Right hindlimb (tissue), 1 donor: ENCODE measurements around the gene MPZL3.

ENCODE experiments used
- DNase-seq: peaks from one replicate; pipeline ENCODE4 v3.0.0-alpha.2; 2018

MPZL3 gene

DNA sequence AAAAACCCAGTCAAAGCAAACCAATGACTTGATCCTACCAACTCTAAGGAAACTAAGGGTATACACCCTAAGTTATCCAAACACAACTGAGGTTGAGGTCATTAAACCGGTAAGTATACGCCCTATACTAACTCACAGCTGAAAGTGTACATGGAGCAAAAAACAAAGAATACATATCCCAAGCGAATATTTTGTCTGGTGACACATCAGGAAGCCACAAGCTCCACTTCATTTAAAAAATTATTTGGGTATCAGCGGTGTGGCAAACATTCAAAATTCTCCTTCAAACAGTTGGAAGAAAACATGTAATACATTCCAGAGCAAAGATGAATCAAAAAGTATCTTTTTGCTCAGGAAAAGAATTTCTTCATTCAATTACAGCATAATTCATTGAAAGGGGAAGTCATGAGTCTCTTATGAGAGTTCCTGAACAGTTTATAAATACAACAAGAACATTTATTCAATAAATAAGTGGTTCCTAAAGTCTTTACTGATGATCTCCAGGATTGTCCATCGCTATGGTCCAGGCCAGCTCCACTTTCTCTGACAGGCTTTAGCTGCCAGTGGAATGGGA, 22.8 kb downstream of the MPZL3 start:
- no peak for DNase-seq

DNA sequence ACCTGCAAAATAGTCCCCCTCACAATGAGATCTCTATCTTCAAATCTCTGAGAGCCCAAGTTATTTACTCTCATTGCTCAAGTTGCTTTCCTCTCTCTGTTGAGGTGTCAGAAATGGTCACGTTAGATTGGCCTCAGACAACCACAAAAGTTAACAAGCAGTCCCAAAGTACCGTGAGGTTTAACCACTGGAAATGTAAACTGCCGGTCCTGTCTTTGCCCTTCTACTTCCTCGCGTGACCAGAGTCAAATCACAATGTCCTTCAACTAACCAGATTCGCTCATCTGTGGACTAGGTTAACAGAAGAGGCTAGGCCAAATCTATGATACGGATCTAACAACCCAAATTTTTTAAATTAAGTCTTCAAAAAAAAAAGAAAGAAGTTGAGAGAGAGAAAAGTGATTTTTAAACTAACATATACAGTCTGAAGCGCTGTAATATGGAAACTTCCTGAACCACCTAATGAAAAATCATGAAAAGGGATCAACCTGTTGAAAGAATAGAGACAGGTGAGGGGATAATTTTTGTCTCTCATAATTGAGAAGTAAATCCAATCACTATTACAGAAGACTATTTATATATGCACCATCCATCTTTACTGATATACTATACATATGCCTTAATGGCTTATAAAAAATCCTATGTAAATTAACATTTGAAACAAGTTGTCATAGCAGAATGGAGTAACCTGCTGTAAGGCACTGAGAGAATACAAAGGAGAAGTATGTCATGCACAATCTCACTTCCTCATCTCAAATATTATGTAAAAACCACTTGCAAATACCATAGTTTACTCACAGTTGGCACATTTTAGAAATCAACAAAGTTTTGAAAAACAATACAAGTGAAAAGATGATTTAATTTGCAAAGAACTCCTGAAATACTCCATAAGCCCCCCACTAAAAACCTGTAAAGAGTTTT, 24.0 kb downstream of the MPZL3 start:
- no peak for DNase-seq

DNA sequence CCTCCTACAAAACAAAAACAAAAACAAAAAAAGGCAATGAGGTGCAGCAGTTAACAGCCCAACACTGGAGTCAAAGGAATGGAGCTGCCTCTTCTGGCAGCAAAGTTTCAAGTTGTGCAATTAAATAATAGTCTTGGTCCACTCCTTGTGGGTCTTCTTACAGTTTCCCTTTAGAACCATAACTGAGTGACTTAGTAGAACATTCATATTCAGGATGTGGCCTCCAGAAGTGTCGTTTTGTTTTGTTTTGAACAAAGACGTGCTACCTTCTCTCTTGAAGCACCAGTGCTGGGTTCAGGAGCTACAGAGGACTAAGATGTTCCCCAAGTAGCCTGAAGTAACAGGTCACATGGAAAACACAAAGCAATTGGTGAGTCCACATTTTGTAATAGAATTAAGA, 25.4 kb downstream of the MPZL3 start:
- no peak for DNase-seq

DNA sequence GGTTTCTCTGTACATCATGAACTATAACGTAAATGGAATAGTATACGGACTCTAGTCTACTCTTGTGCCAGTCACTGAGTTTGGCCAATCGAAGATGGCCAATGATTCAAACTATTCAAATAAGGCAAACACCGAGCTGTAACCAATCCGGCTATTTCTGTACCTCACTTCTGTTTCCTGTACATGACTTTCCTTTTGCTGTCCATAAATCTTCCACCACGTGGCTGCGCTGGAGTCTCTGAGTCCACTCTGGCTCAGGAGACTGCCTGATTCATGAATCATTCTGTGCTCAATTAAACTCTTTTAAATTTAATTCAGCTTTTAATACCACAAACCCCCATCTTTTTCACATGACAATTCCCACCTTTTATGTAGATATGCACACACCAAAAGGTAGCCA, 25.9 kb downstream of the MPZL3 start:
- DNase-seq: no peak

DNA sequence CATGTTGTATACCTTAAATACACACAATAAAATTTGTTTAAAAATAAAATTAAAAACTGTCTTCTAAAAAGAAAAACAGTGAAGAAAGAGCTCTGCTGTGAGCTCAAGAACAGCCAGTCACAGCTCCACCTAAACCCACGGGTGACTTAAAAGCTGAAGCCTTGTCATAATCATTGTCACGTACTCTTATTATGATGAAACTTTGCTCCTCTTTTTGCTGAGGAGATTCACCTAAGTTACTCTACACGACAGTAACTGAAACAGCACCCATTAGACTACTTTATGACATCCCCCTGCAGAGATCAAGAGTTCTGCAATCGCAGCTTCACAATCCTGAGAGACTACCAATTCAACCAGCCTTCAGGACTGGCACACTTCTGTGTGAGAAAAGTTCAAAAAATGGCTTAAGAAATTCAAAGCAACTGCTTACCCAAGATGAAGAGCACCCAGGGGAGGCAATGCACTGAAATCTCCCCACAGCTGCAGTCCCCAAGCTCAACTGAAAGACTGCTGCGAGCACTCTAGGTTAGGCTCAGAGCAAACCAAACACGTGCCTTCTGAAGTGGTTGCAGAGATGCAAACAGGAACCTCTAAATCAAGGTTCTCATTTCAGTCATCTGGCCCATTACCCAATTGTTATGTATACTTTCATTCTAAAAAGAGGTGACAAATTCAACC, 27.5 kb downstream of the MPZL3 start, which contains the start of gene JAML:
TSS of gene JAML (minus strand) at position 501 of the 678 bp plus-strand sequence. CDS start 10,145 bp downstream, outside the sequence.
- DNase-seq: no peak

DNA sequence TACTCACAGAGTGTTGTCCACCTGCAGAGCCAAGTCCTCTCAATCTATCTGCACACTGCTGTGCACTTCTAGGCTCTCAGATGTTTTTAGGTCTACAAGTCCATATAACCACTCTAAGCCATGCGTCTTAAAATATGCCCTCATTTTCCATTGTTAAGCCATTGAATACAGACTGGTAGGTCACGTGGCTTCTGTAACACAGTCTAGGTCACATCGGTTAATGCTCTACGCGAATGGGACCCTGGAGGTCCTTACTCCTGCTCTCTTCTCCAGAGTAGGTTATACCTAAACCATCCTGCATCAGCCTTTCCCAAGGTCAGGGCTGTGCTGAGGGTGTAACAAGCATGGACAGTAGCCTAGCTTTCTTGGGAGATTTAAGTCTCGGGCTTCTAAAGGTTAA, 28.2 kb downstream of the MPZL3 start:
- no peak for DNase-seq

DNA sequence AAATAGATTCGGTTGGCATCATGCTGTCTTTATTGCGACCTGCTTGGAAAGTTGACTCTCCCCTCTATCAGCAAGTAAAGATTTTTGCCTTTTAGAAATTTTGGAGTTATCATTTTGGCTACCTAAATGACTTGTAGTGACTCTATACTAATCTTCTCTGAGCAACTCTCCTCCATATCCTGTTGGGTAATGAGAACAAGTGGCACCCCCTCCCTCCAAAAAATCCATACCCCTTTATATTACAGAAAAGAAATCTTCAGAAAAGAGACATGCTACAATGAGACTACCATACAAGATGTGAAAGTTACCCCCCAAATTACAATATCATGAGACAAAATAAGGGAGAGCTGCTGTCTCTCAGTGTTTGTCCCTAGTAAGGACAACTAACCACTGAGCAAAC, 28.6 kb downstream of the MPZL3 start:
- no peak for DNase-seq

DNA sequence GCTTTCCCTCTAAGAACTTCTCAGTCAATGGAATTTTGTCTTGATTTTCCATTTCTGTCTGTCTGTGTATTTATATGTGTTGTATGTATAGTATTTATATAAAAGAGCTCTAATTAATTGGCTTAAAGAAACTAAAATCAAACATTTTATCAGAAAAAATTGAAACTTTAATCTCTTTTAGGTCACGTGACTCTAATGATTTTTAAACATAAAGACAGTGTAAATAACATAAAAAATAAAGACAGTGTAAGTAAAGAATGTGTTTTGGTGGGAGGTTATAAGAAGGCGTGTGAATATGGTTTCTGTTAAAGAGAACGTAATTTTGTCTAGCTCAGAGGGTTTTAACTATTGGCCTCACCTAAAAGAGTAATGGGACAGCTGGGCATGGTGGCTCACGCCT, 29.7 kb downstream of the MPZL3 start:
- no peak for DNase-seq

DNA sequence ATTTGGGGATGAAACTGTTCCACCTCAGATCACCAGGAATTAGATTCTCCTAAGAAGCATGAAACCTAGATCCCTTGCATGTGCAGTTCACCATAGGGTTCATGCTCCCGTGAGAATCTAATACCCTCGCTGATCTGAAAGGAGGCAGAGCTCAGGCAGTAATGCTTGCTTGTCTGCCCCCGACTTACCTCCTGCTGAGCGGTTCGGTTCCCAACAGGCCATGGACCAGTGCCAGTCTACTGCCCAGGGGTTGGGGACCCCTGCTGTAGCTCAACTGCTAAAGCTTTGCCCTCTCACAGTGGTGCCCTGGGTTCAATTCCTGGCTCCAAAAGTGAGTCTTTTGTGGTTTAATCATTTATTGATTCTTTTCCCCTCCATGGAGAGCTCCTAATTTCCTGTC, 30.7 kb downstream of the MPZL3 start:
- DNase-seq: no peak

DNA sequence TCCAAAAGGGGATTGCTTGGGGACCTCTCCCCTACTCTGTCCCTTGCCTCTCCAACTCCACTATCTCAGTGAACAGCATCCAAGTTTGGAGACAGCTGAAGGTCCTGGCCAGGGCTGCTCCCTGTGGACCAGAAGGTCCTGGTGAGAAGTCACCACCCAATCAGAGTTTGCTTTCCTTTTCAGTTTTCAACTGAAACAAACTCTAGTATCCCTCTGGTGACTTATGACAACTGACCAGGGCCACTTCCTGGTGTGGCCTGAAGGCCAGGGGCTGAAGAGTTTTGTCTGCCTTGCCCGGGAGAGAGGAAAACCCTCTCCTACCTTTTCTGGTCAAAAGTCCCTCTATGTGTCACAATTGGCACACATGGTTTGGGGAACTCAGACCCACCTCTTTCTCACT, 32.4 kb downstream of the MPZL3 start:
- DNase-seq: no peak

DNA sequence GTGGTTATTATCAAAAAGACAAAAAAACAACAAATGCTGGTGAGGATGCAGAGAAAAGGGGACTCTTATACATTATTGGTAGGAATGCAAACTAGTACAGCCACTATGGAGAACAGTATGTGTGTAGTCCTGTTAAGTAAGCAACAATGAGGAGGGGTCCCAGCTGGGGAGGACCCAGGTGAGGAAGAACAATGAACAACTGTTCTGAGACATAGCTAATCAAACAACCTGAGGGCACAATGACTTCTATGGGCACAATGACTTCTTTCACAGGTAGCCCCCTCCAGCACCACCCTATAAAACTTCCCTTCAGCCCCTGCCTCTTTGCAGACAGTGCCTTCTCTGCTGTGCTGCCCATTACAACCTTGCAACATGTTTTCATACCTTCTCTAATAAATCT, 32.9 kb downstream of the MPZL3 start:
- DNase-seq: no peak

DNA sequence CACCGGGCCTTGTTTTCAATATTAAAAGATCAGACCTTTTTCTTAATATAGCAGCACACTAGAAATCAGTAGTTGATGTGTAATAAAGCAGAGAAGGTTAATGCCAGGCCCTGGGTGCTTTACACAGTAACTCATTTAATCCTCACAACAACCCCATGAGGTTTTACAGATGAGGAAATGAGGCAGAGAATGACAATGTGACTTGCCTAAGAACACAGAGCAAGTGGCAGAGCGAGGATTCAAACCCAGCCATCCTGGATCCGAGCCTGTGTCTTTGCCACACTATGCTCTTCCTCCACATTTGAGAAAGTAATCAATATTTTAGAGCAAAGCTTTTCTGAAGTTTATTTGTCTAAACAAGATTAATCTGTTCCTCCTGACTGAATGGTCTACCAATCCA, 34.6 kb downstream of the MPZL3 start:
- DNase-seq: no peak

DNA sequence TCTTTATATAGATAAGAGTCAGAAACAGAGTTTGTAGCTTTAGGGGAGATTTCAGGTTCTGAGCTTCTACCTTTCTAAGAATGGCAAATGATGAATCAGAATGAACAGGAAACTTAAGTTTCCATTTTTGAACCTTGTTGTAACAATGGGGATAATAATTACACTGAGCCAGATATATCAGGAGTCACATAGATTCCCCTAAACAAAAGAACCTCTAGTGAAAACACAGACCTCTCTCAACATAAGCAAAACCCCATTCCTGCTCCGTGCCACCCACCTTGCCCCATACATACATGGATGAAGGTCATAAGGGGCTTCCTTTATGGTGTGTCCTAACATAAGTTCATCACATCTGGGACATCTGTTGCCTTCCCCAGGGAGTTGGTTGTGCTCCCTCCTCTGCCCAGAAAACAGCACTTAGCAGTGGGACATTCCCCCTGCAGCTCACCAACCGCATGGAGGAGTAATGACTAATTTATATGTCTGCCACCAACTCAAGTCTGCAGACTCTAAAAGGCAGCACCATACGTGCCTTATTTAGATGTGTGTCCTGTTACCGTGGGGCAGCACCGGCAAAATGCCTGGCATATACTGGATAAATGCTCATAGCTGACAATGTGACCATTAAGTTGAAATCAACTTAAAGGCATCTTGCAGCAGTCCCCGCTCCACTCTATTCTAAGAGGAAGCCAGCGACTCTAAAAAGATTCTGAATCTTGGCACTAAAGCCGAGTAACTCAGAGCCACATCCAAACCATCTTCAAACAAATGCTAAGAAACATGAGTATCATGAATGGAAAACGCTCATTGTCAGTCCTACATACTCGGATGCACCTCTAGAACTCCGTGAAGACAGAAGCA, 35.3 kb downstream of the MPZL3 start:
- DNase-seq: no peak

DNA sequence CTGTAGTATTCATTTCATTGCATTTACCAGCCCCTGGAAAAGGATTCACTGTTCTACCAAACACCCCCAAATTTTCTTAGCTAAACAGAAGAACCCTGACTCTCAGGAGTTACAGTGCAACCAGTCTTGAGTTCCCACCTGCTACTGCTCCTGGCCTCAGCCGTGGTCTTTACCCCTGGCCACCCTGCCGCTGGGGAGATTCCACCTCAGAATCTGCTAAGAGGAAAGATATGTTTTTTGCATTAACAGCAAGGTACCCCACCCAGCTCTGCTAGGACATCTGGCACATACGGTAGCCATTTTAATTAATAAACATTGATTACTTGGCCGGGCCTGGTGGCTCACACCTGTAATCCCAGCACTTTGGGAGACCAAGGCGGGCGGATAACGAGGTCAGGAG, 36.4 kb downstream of the MPZL3 start:
- no peak for DNase-seq

DNA sequence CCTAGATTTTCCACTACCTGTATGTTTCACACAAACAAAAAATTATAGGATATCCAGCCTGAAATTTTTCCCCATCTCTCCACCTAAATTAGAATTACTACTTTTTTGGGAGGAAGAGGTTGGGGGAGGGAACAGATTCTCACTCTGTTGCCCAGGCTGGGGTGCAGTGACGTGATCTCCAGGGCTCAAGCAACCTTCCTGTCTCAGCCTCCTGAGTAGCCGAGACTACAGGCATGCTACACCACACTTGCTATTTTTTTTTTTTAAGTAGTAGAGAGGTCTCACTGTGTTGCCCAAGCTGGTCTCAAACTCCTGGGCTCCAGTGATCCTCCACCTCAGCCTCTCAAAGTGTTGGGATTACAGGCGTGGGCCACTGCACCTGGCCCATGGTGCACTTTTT, 36.9 kb downstream of the MPZL3 start:
- no peak for DNase-seq

DNA sequence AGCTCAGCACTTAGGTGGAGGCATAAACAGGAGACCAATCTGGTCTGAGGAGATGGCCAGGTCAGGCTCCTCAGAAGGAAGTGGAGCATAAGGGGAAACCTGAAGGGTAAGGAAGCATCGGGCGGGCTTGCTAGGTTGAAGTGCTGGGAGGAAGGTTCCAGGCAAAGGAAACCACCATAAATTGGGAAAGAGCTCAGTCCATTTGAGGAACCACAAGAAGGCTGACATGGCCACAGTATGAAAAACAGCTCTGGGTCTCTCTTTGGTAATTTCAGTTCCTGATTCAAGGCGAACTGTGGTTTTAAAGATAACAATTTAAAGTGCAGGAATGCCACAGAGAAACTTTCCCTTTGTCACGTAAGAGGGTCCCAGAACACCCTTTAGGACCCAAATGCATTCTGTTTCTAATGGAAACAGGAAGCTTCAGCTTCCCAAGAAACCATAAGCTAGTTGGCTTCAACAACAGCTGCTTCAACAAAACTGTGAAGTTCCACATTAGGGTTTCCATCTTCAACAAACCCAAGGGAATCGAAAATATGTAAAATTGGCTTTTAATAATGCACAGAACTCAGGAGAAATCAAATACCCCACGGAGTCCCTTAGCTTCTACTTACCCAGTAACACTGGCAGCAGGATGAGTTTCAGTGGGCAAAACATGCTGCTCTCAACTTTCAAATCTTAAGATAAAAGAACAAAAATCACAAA, 37.8 kb downstream of the MPZL3 start:
- no peak for DNase-seq

DNA sequence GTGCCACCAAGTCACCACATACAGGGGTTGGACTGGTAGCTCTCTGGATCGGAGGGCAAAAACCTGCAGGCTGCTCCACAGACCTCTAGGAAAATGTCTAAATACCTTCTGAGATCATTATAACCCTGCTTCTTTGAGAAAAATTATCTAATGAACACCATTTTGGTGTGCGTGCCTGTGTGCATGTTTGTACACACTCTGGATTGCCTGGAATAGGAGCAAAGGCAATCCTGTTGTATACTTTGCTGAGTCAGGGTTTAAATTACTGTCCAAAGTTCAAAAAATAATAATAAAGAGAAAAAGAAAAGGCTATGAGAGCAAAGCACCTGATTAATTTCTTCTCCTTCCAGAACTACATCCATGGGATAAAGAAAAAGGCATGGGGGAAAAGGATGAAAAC, 38.4 kb downstream of the MPZL3 start:
- DNase-seq: no peak

DNA sequence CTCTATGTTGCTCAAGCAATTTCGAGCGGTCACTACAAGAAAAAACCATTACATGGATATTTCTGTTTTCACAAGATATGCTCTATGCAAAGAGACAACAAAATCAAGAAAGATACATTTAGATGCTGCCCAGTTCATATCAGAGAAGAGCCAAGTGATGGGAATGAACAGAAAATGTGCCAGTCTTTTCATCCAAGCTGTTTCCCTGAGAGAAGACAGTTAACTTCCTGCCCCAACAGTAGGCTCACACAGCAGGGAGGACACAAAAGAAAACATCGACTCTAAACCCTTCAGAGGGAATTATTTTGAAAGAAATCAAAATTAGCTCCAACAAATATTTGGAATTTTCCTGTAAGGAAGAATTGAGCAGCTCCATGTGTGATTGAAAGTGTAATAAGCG, 39.0 kb downstream of the MPZL3 start:
- no peak for DNase-seq

DNA sequence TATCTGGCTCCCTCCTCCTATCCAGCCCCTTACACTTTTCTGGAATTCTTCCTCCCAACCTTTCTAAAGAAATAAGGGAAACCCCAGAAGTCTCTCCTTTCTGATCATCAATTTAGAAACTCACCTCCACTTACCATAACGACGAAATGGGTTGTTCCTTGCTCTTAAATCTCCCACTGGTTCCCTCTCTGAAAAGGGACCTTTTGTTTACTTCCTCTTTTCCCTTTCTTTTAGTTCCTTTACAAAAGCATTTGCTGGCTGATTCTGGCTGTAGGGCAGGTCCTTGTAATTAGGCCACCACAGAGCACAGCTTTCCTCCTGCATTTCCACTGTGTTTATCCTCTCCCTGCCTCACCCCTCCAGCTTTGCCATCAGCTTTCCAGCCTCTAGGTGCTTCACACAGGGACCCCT, 39.4 kb downstream of the MPZL3 start:
- DNase-seq: no peak

DNA sequence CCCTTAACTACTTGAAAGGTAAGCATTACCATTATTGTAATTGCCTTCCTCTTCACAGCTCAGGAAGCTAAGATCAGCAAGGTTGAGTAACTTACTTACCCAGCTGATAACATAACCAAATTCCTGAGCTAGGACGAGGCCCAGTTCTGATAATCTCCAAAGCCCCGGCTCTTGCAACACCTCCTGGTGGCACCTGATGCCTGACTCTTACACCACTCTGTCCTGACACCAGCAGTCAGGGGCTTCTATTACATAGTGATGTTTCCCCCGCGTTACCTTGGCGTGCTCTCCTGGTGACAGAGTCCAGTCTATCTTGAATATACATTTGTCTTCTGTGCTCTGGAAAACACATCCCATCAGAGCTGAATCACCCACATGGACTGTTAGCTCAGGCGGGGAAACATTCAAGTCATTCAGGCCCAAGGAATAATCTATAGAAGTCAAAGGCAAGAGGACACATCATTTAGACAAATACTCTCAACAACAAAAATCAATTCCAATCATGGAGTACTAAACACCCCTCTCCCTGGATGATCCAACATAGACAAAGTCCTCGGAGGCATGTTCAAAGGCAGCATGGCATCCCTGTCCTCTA, 39.9 kb downstream of the MPZL3 start:
- no peak for DNase-seq

DNA sequence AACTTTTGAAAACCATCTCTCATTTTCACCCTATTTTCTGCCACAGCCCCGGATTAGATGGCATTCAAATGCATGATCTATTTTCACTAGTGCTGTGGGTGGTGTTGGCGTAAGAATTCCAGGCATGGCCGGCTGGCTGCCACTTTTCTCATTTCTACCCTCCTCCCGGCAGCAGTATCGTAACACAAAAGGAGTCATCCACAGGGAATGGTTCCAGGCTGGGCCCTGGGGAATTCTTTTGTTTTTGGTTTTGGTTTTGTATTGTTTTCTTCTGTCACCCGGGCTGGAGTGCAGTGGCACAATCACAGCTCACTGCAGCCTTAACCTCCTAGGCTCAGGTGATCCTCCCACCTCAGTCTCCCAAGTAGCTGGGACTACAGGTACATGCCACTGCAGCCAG, 41.2 kb downstream of the MPZL3 start:
- DNase-seq: no peak

DNA sequence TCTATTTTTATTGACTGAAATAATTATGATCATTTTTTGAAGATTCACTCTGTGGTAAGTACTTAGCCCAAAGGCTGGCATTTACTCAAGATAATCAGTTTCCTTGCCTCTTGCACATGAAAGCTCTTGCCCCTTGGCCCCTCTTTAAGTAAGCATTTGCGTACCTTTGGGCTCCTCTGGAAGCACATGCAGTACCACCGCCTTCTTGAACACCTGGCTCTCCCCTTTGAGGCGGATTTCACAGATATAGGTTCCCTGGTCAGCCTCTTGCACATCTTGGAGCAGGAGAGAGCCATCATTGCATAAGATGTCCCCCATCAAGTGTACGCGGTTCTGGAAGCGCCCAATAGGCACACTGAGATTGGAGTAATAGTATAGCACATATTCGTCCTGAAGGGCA, 41.8 kb downstream of the MPZL3 start:
- no peak for DNase-seq
